HG03575 (cell line): ENCODE data around the gene DSTYK.

Experiments used
- ATAC-seq: cut with Tn5 transposase; IDR thresholded peaks from one replicate; pipeline ENCODE4 v1.9.1; 2021; ENCODE audit not compliant: unreplicated experiment, insufficient number of reproducible peaks, low FRiP score; ENCODE audit errors: extremely low read depth

The DSTYK gene

DNA sequence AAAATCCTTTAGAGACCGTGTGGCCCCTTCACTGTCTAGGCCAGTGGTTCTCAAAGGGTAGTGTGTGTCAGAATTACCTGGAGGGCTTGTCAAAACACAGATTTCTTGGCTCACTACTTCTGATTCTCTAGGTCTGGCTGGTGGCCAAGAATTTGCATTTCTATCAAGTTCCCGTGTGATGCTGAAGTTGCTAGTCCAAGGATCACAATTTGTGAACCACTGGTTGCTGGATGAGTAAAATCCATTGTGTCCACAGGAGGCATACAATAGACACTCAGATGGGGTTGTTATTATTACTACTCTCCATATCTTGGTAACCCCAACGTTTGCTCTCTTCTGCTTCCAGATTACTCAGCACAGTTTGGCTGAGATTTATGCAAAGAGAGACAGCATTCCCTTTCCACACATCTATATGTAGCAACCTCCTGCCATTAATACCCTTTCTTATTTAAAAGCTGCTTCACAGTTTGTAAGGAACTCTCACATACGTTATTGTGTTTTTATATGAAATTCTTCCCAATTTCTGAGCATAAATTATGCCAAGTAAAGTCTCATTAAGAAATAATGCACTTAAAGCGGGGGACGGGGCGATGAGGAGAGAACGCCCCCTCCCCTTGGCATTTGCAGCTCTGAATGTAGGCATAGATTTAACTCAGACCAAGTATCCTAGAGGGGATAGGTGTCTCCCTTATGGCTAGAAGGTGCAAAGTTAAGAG, 15.5 kb upstream of the DSTYK start:
- no peak for ATAC-seq

DNA sequence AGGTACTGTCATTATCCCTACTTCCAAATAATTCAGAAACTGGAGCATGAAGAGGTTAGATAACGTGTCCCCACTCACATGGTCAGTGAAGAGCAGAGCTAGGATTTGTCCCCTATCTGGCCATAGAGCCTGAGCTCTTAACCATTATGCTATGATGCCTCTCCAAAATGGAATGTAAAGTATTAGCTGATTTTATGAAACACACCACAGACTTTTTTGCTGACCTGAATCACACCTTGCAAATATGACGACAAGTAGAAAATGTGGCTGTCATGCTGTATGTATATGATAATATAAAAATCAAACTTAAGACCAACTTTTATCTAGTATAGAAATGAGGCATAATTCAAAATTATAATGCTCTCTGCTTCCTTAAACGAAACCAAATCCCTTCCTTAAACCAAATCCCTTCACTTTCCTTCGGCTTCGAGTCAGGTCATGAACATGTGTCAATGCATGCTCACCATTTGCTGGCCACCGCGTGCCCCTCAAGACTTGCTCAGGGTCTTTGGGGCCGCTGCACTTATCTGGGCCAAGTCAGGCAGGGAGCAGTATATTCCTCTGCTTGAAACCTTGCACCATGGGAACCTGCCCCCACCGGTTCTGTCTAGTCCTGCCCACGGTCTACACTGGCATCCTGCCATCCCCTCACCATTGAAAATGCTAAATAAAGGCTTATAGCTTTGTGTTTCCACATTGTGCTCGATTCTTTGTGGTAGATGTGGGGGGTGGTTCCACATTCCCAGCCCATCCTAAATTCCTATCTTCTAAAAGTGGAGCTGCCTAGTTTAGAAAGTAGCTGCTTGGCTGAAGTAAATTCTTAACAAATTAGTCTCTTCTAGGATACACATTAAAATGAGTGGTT, 14.6 kb upstream of the DSTYK start:
- no peak for ATAC-seq

DNA sequence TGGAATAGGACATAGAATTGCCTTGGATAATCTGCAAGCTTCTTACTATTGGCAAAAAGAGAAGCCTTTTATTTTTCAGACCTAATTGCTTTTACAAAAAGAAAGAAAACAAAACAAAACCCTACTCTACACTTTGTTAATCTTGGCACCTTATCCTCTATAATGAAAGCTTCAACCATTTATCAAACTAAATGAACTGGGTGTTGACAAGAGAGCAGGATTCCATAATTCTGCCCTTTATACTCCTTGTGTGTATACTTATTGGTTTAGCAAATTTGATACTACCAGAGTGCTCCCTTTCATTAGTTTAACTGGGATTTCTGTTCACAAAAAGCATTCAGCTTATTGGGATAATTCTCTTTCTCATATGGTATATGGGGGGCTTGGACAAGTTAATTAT, 13.2 kb upstream of the DSTYK start:
- ATAC-seq, result no peak

- no peak for ATAC-seq
These were observed 8.9 kb upstream of the DSTYK start for GRCh38 chr1:205220421-205220820.

- no peak for ATAC-seq
These were observed 5.9 kb upstream of the DSTYK start for GRCh38 chr1:205217418-205217817.

GRCh38 chr1:205216588-205216987, 5.1 kb upstream of the DSTYK start:
- ATAC-seq, result no peak

DNA sequence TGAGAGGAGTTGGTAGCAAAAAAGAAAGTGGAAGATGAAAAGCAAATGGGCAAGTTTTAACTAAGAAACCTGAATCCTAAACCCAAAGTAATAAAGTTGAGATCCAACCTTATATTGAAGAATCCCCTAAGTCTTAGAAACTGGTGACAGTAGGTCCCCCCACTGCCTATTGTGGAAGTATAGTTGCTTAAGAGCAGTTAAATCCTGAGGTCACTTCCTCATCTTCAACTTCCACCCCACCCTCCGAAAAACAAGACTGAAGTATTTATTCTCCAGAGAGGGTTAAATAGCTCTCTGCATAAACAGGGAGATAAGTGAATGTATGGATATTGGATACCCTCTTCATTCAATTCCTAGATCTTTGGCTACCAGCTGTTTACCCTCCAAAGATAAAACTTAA, 3.3 kb upstream of the DSTYK start:
- no peak for ATAC-seq

DNA sequence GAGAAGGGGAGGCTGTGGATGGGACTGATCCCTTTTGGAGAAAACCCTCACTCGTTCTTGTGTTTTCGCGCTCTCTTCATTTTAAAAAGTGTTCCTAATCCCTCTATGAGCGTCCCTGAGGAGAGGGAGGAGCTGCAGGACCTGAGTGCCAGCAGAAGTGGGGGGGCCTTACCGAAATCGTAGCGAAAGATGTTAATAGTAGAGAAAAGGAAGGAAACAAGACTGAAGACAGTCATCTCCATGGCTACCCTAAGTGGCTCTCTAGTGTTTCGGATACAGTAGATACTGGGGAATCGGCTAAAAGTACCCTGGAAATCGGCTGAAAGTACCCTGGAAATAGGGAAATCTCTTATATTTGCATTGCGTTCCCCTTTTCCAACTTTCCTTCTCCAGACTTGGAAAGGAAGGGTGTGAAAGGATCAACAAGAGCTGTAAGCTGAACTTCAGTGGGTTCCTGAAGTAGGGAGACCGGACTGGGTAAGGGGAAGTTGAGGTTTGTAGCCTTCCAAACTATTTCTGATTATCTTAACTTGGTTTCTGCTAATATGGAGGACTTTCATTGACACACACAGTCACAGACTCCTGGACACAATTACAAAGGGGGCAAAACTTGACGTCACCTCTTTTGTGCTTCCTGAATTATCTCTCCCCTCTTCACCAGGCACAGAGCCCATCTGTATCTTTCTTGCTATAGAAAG, 486 bp upstream of the DSTYK start:
- ATAC-seq, result no peak

GRCh38 chr1:205210756-205211168, 740 bp downstream of the DSTYK start:
- ATAC-seq, result no peak

DNA sequence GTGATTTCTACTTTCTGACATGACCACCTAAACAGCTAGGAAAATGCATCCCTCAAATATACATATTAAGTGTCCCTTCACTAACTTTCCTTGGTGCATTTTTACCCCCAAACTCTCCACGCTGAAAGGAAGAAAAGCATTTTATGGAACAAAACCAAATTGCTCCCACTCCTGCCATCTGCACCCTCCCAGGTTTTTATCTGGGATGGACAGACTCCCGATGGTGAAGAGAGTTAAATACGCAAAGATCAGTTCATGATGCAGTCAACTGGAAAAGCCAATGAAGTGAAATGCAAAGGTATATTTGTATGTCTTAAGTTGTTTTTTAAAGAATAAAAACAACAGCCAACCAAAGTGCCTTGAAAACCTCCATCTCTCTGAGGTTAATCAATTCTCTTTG, 2.7 kb downstream of the DSTYK start:
- ATAC-seq, result no peak

DNA sequence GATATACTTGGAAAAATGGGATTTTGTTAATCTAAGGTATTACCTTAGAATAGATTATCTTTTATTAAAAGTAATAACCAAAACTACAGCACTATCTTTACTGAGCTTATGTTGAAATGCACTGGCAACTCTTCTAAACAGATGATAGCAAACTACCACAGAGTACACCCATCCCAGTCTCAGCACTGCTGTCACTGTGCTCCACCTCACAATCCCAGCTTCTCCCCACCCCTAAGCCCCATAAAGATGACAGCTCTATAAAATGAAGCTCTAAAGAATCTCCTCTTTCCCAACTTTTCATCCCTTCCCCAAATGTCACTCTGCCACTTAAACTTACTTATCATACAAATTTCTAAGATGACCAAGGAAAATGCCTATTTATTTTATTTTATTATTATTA, 6.4 kb downstream of the DSTYK start:
- ATAC-seq, result no peak

- no peak for ATAC-seq
These were observed 7.0 kb downstream of the DSTYK start for GRCh38 chr1:205204552-205204951.

- ATAC-seq, result no peak
These were observed 11.6 kb downstream of the DSTYK start for GRCh38 chr1:205199931-205200299.

GRCh38 chr1:205199090-205199930, 12.2 kb downstream of the DSTYK start:
- ATAC-seq, result no peak

GRCh38 chr1:205192287-205192686, 19.2 kb downstream of the DSTYK start:
- no peak for ATAC-seq

GRCh38 chr1:205191622-205192021, 19.9 kb downstream of the DSTYK start:
- ATAC-seq, result no peak

DNA sequence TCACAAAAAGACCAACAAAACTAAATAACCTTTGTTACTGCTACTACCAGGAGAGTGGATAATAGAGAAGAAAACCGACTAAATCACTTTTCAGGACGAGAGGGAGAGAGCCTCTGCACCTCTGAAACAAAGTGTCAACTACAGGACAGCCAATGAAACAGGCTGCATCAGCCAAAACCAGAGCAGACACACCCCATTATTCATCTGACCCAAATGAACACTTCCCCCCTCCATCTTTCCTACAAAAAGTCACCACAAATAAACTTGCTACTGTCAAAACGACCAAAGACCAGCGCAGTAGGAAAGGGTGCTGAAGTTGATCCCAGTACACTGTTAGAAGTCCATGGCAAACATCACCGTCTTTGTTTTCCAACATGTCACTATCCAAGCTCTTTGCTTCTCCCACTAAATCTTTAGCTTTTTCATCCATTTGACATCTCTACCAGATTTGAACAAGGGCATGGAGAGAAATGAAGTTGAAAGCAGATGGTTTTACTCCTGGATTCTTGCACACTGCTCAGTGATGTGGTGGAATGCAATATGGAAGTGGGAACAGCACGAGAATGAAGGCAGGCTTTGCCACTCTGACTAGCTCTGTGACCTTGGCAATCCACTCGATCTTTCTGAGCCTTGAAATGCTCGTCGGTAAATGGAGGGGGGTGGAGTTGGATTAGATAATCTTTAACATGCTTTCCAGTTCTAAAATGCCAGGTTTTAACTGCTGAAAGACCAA, 20.5 kb downstream of the DSTYK start:
- ATAC-seq, result no peak

- ATAC-seq, result no peak
These were observed 22.4 kb downstream of the DSTYK start for GRCh38 chr1:205189131-205189530.
